Fibroblast of lung (primary cell): ENCODE data around the gene MAPKBP1. TPM values are rescaled to one million over a fixed set of nuclear protein-coding genes. Genes with fewer than 3 reads are reported as not detected.

Experiments used
- DNase-seq, 2 donors: peaks; one replicate each; pipeline versions ENCODE4 v3.0.0 to v3.0.0-alpha.2; 2010; ENCODE audit warnings: low read depth in 2 of 2
- H2AFZ ChIP-seq: 2 replicates; pipeline ENCODE4 v1.5.1; 2012; ENCODE audit warnings: low read length, control low read depth, inconsistent platforms
- H3K27ac ChIP-seq: 2 replicates; pipeline ENCODE4 v1.5.1; 2011; ENCODE audit warnings: low read length, control low read depth; ENCODE audit not compliant: insufficient read depth
- H3K27me3 ChIP-seq: 2 replicates; pipeline ENCODE4 v1.5.1; 2011; ENCODE audit warnings: mild to moderate bottlenecking, low read length; ENCODE audit not compliant: control insufficient read depth, insufficient read depth
- H3K36me3 ChIP-seq: 2 replicates; pipeline ENCODE4 v1.5.1; 2011; ENCODE audit warnings: low read length; ENCODE audit not compliant: control insufficient read depth, insufficient read depth
- H3K4me1 ChIP-seq: 2 replicates; pipeline ENCODE4 v1.5.1; 2011; ENCODE audit warnings: low read length; ENCODE audit not compliant: control insufficient read depth, insufficient read depth; ENCODE audit errors: extremely low read depth
- H3K4me2 ChIP-seq: 2 replicates; pipeline ENCODE4 v1.5.1; 2011; ENCODE audit warnings: low read length, control low read depth; ENCODE audit not compliant: insufficient read depth; ENCODE audit errors: extremely low read depth
- H3K4me3 ChIP-seq, 4 experiments: fragments of 200-600 bp in 1 of 4; sonication (generic) in 1 of 4; replicated peaks in 1 of 4; 2 replicates each; pipeline ENCODE4 v1.5.1; 2011 to 2016; ENCODE audit warnings: low read length in 4 of 4, low read depth in 3 of 4, mild to moderate bottlenecking in 3 of 4, control low read depth in 2 of 4, inconsistent platforms in 1 of 4, mixed read lengths in 1 of 4; ENCODE audit not compliant: insufficient read depth in 1 of 4; ENCODE audit errors: control extremely low read depth in 1 of 4
- H3K79me2 ChIP-seq: 2 replicates; pipeline ENCODE4 v1.5.1; 2012; ENCODE audit warnings: mild to moderate bottlenecking, low read length, inconsistent platforms; ENCODE audit not compliant: control insufficient read depth, insufficient read depth
- H3K9ac ChIP-seq: 2 replicates; pipeline ENCODE4 v1.5.1; 2011; ENCODE audit warnings: mild to moderate bottlenecking, low read length, control low read depth; ENCODE audit not compliant: insufficient read depth
- H3K9me3 ChIP-seq: 2 replicates; pipeline ENCODE4 v1.5.1; 2012; ENCODE audit warnings: low read depth, low read length; ENCODE audit not compliant: control insufficient read depth, insufficient read depth
- H4K20me1 ChIP-seq: 2 replicates; pipeline ENCODE4 v1.5.1; 2011; ENCODE audit warnings: low read length; ENCODE audit not compliant: control insufficient read depth, insufficient read depth; ENCODE audit errors: extremely low read depth
- EZH2 ChIP-seq: IDR thresholded peaks from 2 replicates; pipeline ENCODE4 v1.5.1; 2012; ENCODE audit warnings: low read length, control low read depth, mild to moderate bottlenecking; ENCODE audit errors: missing control alignments
- polyA plus RNA-seq, 2 donors: library from polyadenylated mRNA; depleted of rRNA in 1 of 2; stranded (reverse) in 1 of 2; unstranded in 1 of 2; fragments of >200 nt; gene quantifications; 2 replicates each; pipeline ENCODE4 v1.2.1, GENCODE V29; 2011 to 2012; ENCODE audit warnings: missing spikeins in 1 of 2
- total RNA-seq: library from RNA; depleted of rRNA; stranded (reverse); fragments of >200 nt; gene quantifications from 2 replicates; pipeline ENCODE4 v1.2.1, GENCODE V29; 2014
- TF ChIP-seq, protein P1 (sequence below), 2 donors: IDR thresholded peaks in 1 of 2; conservative IDR thresholded peaks in 1 of 2; 1 replicate in 1 of 2; 2 replicates in 1 of 2; pipeline ENCODE4 v1.5.1; 2011 to 2012; ENCODE audit warnings: low read length in 2 of 2, control low read depth in 1 of 2, inconsistent platforms in 1 of 2, low read depth in 1 of 2, mild to moderate bottlenecking in 1 of 2

Gene MAPKBP1
- total and polyA plus RNA-seq, 2 donors (not counting 1 experiment from before 2014, with no cell fraction given), result 2.8 to 20.8 TPM

DNA sequence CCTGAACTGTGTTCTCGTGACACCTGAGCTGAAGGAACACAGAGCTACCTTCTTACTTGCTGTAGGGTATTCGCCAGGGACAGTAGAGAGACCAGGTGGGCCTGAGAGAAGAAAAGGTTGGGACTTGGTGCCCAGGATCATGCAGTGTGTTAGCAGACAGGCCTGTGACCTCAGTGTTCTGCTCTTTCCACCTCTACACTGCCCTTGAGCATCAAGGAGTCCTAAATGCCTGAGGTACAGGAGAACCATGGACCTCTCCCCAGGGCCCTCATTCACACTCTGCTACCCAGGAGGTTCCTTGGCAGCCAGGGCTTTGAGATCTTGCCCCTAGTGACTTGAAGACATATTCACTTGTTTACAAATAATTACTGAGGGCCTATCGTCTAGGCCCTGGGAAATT, 31.4 kb downstream of the MAPKBP1 start:
- TF ChIP-seq EZH2, result no peak
- TF ChIP-seq, protein P1, sequence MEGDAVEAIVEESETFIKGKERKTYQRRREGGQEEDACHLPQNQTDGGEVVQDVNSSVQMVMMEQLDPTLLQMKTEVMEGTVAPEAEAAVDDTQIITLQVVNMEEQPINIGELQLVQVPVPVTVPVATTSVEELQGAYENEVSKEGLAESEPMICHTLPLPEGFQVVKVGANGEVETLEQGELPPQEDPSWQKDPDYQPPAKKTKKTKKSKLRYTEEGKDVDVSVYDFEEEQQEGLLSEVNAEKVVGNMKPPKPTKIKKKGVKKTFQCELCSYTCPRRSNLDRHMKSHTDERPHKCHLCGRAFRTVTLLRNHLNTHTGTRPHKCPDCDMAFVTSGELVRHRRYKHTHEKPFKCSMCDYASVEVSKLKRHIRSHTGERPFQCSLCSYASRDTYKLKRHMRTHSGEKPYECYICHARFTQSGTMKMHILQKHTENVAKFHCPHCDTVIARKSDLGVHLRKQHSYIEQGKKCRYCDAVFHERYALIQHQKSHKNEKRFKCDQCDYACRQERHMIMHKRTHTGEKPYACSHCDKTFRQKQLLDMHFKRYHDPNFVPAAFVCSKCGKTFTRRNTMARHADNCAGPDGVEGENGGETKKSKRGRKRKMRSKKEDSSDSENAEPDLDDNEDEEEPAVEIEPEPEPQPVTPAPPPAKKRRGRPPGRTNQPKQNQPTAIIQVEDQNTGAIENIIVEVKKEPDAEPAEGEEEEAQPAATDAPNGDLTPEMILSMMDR (conservative IDR thresholded peaks at IDR 0.05 in 1 of 2, IDR thresholded peaks at IDR 0.05 in 1 of 2; ENCODE audit: low read depth in 1 of 2, low read length in 2 of 2), result no peak

DNA sequence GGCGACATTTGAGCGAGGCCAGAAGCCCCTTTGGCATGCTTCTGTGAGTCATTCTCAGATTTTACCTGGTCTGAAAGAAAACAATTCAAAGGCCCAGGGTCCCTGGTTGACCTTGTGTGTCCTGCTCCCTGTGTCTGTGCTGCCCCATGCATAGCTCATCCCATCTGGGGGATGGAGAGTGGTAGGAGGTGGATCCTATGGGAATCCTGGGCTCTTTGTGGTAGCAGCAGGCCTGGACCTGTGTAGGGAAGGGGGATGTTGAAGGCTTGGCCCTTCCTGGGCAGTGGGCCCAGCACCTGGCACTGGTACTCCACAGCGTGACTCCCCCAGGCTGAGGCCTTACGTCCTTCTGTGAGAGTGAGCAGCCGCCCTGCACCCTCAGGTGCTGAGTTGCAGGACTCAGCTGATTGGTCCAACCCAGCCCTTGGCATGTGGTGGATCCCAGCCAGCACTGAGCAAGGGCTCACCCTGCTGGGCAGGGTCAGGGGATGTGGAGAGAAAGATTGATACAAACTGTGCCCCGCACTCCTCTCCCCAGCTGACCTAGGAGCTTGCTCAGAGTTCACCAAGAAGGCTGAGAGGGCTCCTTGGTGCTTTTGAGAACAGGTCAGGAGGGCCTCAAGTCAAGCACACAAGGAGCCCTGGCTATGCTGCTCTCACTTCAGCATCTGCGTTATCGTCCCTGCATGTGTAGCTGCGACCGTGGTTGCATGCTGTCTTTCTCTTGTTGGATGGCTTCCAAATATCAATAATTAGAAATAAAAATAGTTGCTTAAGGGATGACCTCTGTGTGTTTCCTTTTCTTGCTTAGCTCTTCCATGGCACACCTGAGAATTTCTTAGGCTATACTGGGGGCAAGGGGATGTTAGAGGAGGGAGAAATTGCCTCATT, 32.3 kb downstream of the MAPKBP1 start:
- Histone ChIP-seq H3K9ac (no peak overlapping the region), H3K27ac (no peak overlapping the region), H3K36me3 (peaks cover 2% of the 10 kb centered on the region), H3K27me3 (no peaks in the 10 kb centered on the region), H3K9me3 (no peaks in the 10 kb centered on the region), H3K79me2 (no peaks in the 10 kb centered on the region), H3K4me2 (no peak overlapping the region), H3K4me1 (peaks cover 10% of the 10 kb centered on the region), H2AFZ (no peak overlapping the region), H3K4me3 (no peak overlapping the region), H4K20me1 (no peaks in the 10 kb centered on the region)
- TF ChIP-seq, protein P1 (conservative IDR thresholded peaks at IDR 0.05 in 1 of 2, IDR thresholded peaks at IDR 0.05 in 1 of 2; ENCODE audit: low read depth in 1 of 2, low read length in 2 of 2), result no peak
- TF ChIP-seq EZH2, result no peak
- DNase-seq, result no peak

More for the DNA sequence above, 31.4 kb downstream of the MAPKBP1 start:
- Histone ChIP-seq H3K27me3 (no peaks in the 10 kb centered on the region), H3K79me2 (no peaks in the 10 kb centered on the region), H2AFZ (no peak overlapping the region), H3K4me2 (no peak overlapping the region), H3K27ac (no peak overlapping the region), H3K4me1 (peaks cover 10% of the 10 kb centered on the region), H3K36me3 (peaks cover 2% of the 10 kb centered on the region), H4K20me1 (no peaks in the 10 kb centered on the region), H3K9ac (no peak overlapping the region), H3K4me3 (no peak overlapping the region), H3K9me3 (no peaks in the 10 kb centered on the region)
- DNase-seq, result no peak

DNA sequence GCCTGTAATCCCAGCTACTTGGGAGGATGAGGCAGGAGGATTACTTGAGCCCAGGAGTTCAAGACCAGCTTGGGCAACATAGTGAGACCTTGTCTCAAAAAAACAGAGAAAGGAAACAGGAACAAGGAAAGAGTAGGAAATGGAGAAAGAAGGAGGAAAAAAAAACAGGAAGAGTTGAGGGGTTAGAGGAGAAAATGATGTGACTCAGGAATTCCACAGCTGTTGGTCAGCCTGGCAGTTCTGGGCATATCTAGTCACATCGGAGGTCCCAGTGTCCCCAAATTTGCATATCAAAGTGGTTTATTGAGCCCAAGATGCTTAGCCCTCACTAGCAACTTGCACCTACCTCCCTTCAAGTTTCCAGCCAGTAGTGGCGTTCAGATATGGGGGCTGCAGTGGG, 34.8 kb downstream of the MAPKBP1 start:
- Histone ChIP-seq H3K4me1 (peaks cover 8% of the 10 kb centered on the region), H3K4me3 (no peak overlapping the region), H2AFZ (no peak overlapping the region), H3K27ac (no peak overlapping the region), H3K9ac (no peak overlapping the region), H3K27me3 (no peaks in the 10 kb centered on the region), H3K79me2 (no peaks in the 10 kb centered on the region), H4K20me1 (no peaks in the 10 kb centered on the region), H3K9me3 (no peaks in the 10 kb centered on the region), H3K36me3 (peaks cover 5% of the 10 kb centered on the region), H3K4me2 (no peak overlapping the region)
- DNase-seq, result no peak
- TF ChIP-seq EZH2, result no peak
